ENCODE results near the gene TULP3.

The TULP3 gene

DNA sequence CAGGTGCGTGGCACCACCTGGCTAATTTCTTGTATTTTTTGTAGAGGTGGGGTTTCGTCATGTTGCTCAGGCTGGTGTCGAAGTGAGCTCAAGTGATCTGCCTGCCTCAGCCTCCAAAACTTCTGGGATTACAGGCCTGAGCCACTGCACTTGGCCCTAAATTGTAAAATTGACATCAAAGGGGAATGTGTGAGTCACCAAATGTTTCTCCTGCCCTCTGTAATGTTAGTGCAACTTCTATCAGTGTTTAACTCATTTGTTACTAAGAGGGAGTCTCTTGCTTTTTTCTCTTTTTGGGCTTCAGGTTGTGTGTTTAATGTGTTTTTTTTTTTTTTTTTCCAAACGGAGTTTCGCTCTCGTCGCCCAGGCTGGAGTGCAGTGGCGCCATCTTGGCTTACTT lies 2.3 kb downstream of the TULP3 start:
- TF ChIP-seq, protein P1, sequence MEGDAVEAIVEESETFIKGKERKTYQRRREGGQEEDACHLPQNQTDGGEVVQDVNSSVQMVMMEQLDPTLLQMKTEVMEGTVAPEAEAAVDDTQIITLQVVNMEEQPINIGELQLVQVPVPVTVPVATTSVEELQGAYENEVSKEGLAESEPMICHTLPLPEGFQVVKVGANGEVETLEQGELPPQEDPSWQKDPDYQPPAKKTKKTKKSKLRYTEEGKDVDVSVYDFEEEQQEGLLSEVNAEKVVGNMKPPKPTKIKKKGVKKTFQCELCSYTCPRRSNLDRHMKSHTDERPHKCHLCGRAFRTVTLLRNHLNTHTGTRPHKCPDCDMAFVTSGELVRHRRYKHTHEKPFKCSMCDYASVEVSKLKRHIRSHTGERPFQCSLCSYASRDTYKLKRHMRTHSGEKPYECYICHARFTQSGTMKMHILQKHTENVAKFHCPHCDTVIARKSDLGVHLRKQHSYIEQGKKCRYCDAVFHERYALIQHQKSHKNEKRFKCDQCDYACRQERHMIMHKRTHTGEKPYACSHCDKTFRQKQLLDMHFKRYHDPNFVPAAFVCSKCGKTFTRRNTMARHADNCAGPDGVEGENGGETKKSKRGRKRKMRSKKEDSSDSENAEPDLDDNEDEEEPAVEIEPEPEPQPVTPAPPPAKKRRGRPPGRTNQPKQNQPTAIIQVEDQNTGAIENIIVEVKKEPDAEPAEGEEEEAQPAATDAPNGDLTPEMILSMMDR (IDR thresholded peaks at IDR 0.05; ENCODE audit: extremely low read depth, missing control alignments) = no peak
- DNase-seq (ENCODE audit: low spot score) = no peak

DNA sequence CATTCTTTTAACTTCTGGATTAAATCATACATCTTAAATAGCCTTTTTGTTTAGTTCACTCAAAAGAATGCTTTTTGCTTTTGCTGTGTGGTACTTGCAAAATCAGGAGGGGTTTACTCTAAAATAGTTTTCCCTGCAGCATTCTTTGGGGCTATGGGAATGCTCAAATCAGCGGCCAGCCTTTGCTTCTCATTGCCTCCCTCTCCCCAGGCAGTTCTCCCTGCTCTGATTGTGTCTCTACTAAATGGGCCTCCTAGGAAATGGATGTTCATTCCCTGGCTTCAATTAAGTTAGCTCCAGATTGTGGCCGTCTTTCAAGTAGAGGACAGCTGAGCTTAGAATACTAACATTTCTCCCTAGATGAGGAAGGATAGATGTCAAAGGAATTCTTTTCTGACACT lies 4.4 kb downstream of the TULP3 start:
- no peak for DNase-seq (ENCODE audit: low spot score)
- TF ChIP-seq, protein P1 (IDR thresholded peaks at IDR 0.05; ENCODE audit: extremely low read depth, missing control alignments) = no peak

GRCh38 chr12:2895511-2895910 lies 4.8 kb downstream of the TULP3 start:
- TF ChIP-seq, protein P1 (IDR thresholded peaks at IDR 0.05; ENCODE audit: extremely low read depth, missing control alignments) = no peak
- DNase-seq (ENCODE audit: low spot score) = no peak

- DNase-seq (ENCODE audit: low spot score) = no peak
- TF ChIP-seq, protein P1 (IDR thresholded peaks at IDR 0.05; ENCODE audit: extremely low read depth, missing control alignments) = no peak
These were observed 6.7 kb downstream of the TULP3 start for GRCh38 chr12:2897418-2897817.

GRCh38 chr12:2900642-2901041 lies 10.0 kb downstream of the TULP3 start:
- TF ChIP-seq, protein P1 (IDR thresholded peaks at IDR 0.05; ENCODE audit: extremely low read depth, missing control alignments) = no peak
- DNase-seq (ENCODE audit: low spot score) = no peak

- DNase-seq (ENCODE audit: low spot score) = no peak
- TF ChIP-seq, protein P1 (IDR thresholded peaks at IDR 0.05; ENCODE audit: extremely low read depth, missing control alignments) = no peak
These were observed 11.7 kb downstream of the TULP3 start for GRCh38 chr12:2902272-2902880.

- no peak for DNase-seq (ENCODE audit: low spot score)
These were observed 13.6 kb downstream of the TULP3 start for GRCh38 chr12:2904260-2904659.

More at GRCh38 chr12:2904260-2904659, 13.6 kb downstream of the TULP3 start:
- TF ChIP-seq, protein P1 (IDR thresholded peaks at IDR 0.05; ENCODE audit: extremely low read depth, missing control alignments) = no peak

Measured in GM20000 (cell line).